Myocyte (in vitro differentiated cells): ENCODE results near the gene CRTC3. TPM values are rescaled to one million over a fixed set of nuclear protein-coding genes. Genes with fewer than 3 reads are reported as not detected.
A peak's percentile ranks its signal among the peaks of the same experiment; 100 is the strongest.
"Not testable (repeated sequence)": the region's sequence is repeated elsewhere in the genome, so short reads cannot be mapped to it uniquely, and the experiment has no call there.

Source experiments
- DNase-seq: peaks from one replicate; pipeline ENCODE4 v3.0.0-alpha.2; 2012; ENCODE audit warnings: low read depth
- total RNA-seq: library from RNA; depleted of rRNA; stranded (reverse); fragments of >200 nt; gene quantifications from 2 replicates; pipeline ENCODE4 v1.2.3, GENCODE V29; 2014

CRTC3 gene
- total RNA-seq, 1 donor from 2014 or later: 17.6 TPM

GRCh38 chr15:90519688-90520087 lies 10.0 kb upstream of the CRTC3 start:
- peak; percentile 25 for DNase-seq

GRCh38 chr15:90520365-90520764 lies 9.4 kb upstream of the CRTC3 start:
- no peak for DNase-seq

GRCh38 chr15:90523373-90523772 lies 6.3 kb upstream of the CRTC3 start:
- DNase-seq: no peak

- not testable (repeated sequence) for DNase-seq
Measured at GRCh38 chr15:90524018-90524803, 5.5 kb upstream of the CRTC3 start.

- no peak for DNase-seq
Measured at GRCh38 chr15:90529011-90529370, 732 bp upstream of the CRTC3 start.

GRCh38 chr15:90530250-90531051 lies 728 bp downstream of the CRTC3 start:
- peak; percentile 47 for DNase-seq

- DNase-seq: no peak
Measured at GRCh38 chr15:90531147-90531546, 1.4 kb downstream of the CRTC3 start.

GRCh38 chr15:90535254-90535653 lies 5.5 kb downstream of the CRTC3 start:
- DNase-seq: no peak

GRCh38 chr15:90539789-90540188 lies 10.1 kb downstream of the CRTC3 start:
- DNase-seq: no peak

- no peak for DNase-seq
Measured at GRCh38 chr15:90540768-90541167, 11.0 kb downstream of the CRTC3 start.

- no peak for DNase-seq
Measured at GRCh38 chr15:90545095-90545494, 15.4 kb downstream of the CRTC3 start.

GRCh38 chr15:90547540-90547939 lies 17.8 kb downstream of the CRTC3 start:
- DNase-seq: no peak

GRCh38 chr15:90550919-90551318 lies 21.2 kb downstream of the CRTC3 start:
- no peak for DNase-seq

GRCh38 chr15:90552162-90552928 lies 22.6 kb downstream of the CRTC3 start:
- DNase-seq: peak; percentile 99

- no peak for DNase-seq
Measured at GRCh38 chr15:90552929-90553211, 23.1 kb downstream of the CRTC3 start.

GRCh38 chr15:90553248-90553745 lies 23.6 kb downstream of the CRTC3 start:
- peak; percentile 92 for DNase-seq

- DNase-seq: peak; percentile 41
Measured at GRCh38 chr15:90557186-90558084, 27.7 kb downstream of the CRTC3 start.

- DNase-seq: peak; percentile 38
Measured at GRCh38 chr15:90558171-90558573, 28.4 kb downstream of the CRTC3 start.

- no peak for DNase-seq
Measured at GRCh38 chr15:90559119-90559518, 29.4 kb downstream of the CRTC3 start.

- peak; percentile 93 for DNase-seq
Measured at GRCh38 chr15:90560229-90560776, 30.6 kb downstream of the CRTC3 start.
